ENCODE data around the gene ZNF675.
"Not testable (repeated sequence)": the region's sequence is repeated elsewhere in the genome, so short reads cannot be mapped to it uniquely, and the experiment has no call there.

ZNF675 gene

GRCh38 chr19:23698711-23699520, 11.9 kb upstream of the ZNF675 start:
- DNase-seq (ENCODE audit: low read depth) = no peak
- TF ChIP-seq CTCF (conservative IDR thresholded peaks at IDR 0.05; ENCODE audit: low read depth, low read length) = no peak
- H3K4me3 ChIP-seq (ENCODE audit: low read depth, low read length) = no peak overlapping the region

DNA sequence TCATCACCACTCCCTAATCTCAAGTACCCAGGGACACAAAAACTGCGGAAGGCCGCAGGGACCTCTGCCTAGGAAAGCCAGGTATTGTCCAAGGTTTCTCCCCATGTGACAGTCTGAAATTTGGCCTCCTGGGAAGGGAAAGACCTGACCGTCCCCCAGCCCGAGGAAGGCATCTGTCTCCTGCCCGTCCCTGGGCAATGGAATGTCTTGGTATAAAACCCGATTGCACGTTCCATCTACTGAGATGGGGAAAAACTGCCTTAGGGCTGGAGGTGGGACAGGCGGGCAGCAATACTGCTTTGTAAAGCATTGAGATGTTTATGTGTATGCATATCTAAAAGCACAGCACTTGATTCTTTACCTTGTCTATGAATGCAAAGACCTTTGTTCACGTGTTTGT, 5.9 kb upstream of the ZNF675 start:
- DNase-seq (ENCODE audit: low read depth); H3K4me3 ChIP-seq (ENCODE audit: low read depth, low read length): not testable (repeated sequence)

- H3K4me3 ChIP-seq (ENCODE audit: low read depth, low read length) = no peak overlapping the region
- no peak for DNase-seq (ENCODE audit: low read depth)
- TF ChIP-seq CTCF (conservative IDR thresholded peaks at IDR 0.05; ENCODE audit: low read depth, low read length) = no peak
Measured at GRCh38 chr19:23673132-23673531, 13.9 kb downstream of the ZNF675 start.

- DNase-seq (ENCODE audit: low read depth) = not testable (repeated sequence)
Measured at GRCh38 chr19:23668606-23669005, 18.4 kb downstream of the ZNF675 start.

GRCh38 chr19:23665651-23666410, 21.2 kb downstream of the ZNF675 start:
- no peak for DNase-seq (ENCODE audit: low read depth)
- no peak for TF ChIP-seq CTCF (conservative IDR thresholded peaks at IDR 0.05; ENCODE audit: low read depth, low read length)
- no peak overlapping the region for H3K4me3 ChIP-seq (ENCODE audit: low read depth, low read length)

More at GRCh38 chr19:23668606-23669005, 18.4 kb downstream of the ZNF675 start:
- H3K4me3 ChIP-seq (ENCODE audit: low read depth, low read length) = not testable (repeated sequence)

GRCh38 chr19:23649817-23650216, 37.2 kb downstream of the ZNF675 start:
- not testable (repeated sequence) for H3K4me3 ChIP-seq (ENCODE audit: low read depth, low read length); DNase-seq (ENCODE audit: low read depth)

Measured in choroid plexus epithelial cell (primary cell).